Activated CD4-positive, alpha-beta T cell treated with anti-CD3 and anti-CD28 coated beads, Interleukin-2, amount 50 U/mL, for 4 hours (primary cell): ENCODE measurements around the gene KRT26.

ENCODE experiments used
- DNase-seq, 2 experiments: peaks; one replicate each; pipeline ENCODE4 v3.0.0-alpha.2; 2020

Gene KRT26

GRCh38 chr17:40724656-40725055 lies 47.3 kb downstream of the KRT26 start:
- no peak for DNase-seq

GRCh38 chr17:40722241-40722640 lies 49.8 kb downstream of the KRT26 start:
- no peak for DNase-seq

DNA sequence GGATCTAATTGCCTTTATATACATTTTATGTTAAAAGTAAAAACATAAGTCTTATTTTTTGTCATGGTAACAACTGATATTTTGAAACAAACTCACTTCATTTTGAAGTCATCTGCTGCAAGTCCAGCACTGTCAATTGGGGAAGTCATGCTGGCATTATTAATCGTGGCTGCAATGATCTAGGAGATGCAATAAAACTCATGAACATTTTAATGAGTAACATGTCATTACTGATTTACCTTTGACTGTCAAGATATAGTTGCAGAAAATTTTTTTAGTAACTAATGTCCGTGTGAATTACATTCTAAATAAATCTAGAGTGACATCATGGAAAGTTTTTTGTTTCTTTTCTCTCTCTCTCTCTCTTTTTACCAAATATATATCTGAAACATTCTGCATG lies 51.1 kb downstream of the KRT26 start:
- DNase-seq, result no peak

DNA sequence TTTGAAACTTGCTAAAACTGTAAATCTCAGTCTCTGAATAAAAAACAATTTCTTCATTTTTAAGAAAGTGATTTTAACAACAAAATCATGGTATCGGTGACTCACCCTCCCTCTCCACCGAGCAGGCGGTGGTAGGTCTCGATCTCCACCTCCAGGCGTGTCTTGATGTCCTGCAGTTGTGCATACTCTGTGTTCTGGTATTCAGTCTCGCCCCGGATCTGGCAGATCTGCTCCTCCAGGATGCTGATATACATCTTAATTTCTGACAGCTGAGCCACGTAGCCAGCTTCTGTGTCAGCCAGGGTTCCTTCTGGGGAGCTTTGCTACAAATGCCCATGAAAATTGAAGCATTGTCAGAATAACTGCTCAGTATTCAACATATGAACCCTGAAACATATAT lies 53.1 kb downstream of the KRT26 start:
- DNase-seq, result no peak

GRCh38 chr17:40717776-40718175 lies 54.2 kb downstream of the KRT26 start:
- DNase-seq, result no peak
